ENCODE results near the gene EFCAB8.
"Not testable (repeated sequence)": the region's sequence is repeated elsewhere in the genome, so short reads cannot be mapped to it uniquely, and the experiment has no call there.

Gene EFCAB8

GRCh38 chr20:32914031-32914430, 55.3 kb downstream of the EFCAB8 start:
- no peak for DNase-seq

DNA sequence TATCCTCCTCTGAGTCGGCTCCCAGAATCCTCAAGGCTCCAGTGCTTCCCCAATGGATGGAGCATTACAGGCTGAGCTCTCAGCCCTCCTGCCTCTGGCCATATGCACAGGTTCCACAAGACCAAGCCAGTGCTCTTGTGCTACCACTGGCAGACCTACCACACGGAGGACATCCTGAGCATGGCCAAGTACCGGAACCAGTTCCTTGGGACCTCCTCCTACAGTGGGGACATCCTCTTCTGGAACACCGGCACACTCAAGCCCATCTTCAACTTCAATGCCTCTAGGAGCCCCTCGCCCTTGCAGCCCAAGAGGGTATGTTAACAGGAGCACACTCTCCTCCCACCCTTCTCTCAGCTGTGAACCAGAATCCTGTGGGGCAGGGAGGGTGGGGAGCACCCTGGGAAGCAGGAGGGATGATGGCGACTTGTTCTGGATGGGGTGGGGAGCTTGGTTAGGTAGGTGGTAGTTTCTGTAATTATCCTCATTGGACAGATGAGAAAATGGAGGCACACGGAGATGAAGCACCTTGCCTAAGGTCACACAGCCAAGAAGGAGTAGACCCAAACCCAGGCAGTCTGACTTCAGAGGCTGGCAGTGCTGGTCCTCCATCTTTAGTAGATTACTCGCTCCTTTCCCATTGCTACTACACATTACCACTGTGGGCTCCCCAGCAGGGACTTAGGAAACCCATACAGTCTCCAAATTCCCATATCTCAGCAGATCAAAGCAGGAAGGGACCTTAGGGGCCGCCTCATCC, 58.6 kb downstream of the EFCAB8 start:
- no peak for DNase-seq

DNA sequence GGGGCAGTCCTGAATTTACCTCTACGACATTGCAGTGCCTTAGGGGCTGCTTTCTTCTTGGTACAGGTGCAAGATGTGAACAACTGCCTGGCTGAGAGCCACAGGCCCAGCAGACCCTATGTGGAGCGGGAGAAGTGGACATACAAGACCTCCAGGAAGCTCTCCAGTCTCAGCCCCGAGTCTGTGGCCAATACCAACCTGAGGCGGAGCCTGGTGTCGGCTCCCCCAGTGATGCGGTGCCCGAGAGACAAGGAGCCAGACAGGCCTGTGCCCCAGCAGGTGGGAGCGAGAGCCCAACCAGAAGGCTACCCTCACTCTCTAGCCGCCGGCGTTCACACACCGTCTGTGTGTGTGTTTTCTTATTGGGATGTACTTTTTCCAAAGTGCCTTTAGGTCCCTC, 59.6 kb downstream of the EFCAB8 start:
- no peak for DNase-seq

GRCh38 chr20:32918751-32919150, 60.0 kb downstream of the EFCAB8 start:
- no peak for DNase-seq

- no peak for DNase-seq
Measured at GRCh38 chr20:32920066-32920465, 61.3 kb downstream of the EFCAB8 start.

DNA sequence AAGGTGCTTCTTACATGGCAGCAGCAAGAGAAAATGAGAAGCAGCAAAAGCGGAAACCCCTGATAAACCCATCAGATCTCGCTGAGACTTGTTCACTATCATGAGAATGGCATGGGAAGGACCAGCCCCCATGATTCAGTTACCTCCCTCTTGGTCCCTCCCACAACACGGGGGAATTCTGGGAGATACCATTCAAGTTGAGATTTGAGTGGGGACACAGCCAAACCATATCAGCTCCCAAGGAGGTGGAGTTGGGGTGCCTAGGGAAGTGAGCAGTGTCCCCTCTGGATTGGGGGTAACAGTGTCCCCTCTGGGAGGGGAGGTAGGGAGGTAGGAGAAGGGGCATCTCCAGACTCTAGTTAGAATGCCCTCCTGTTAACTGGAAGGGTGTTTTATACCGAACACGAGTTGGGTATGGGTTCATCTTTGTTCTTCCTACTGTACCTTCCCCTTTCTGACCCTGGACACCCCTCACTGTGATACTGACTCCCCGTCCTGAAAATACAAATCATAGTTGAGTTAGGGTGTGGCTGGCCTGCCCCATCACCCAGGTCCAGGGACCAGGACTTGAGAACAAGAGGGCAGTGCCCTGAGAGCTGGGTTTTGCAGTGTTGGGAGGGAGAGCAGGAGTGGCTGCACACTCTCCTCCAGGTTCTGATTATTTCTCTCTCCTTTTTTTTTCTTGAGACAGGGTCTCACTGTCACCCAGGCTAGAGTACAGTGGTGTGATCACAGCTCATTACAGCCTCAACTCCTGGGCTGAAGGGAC, 62.0 kb downstream of the EFCAB8 start:
- DNase-seq = no peak

DNA sequence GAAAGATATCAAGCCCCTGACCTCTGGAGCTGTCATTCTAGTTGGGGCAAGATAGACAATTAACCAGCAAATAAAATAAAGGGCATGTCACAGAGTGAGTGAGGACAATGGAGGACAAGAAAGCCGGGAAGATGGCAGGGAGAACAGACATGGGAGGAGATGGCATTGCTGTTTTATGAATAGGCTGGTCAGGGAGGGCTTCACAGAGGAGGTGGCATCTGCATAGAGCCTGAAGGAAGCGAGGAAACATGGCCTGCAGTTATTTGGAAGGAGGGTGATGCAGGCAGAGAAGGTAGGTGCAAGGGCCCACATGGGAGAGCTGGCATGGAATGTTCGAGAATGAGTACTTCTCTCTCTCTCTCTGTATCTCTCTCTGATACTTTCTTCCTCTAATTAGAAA, 63.7 kb downstream of the EFCAB8 start:
- no peak for DNase-seq

DNA sequence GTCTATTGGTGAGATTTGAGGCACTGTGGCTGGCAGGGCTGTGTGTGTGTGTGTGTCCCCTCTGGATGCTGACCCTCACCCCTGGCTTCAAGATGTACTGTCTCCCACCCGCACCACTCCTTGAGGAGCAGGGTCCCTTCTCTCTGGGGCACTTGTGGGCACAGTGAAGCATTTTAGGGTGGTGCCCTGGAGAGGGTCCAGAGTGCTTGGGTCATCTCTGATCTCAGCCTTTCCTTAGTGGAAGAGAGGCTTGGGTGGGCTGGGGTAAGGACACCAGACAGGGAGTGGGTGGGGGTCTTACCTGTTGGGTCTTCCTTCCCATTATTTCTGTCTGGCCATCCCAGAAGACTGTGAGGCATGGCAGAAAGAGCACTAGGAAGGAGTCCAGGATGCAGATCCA, 66.1 kb downstream of the EFCAB8 start:
- no peak for DNase-seq

DNA sequence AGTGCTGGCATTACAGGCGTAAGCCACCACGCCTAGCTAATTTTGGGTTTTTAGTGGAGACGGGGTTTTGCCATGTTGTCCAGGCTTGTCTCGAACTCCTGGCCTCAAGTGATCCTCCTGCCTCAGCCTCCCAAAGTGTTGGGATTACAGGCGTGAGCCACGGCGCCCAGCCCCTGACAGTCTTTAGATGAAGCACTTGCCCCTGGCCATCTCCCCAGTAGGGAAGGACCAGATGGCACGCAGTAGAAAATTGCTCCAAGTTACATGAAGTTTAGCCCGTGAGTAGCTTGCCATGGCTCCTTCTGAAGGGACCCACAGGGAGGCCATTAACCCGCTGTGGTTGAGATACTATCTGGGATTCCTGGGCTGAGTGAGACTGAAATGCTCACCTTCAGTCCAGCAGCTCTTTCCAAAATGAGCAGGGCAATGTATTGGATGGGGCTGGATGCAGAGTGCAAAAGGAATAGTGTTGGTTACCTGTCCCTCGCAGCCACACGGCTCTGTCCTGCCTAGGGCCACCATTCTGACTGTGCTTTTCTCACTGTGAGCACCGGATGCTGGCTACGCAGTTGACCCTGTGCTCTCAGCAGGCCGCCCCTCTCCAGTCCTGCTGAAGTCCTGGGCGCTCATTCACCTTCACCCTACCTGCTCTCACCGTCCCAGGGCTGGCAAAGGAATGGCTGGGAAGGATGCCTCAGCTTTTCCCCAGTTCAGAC, 66.9 kb downstream of the EFCAB8 start:
- DNase-seq = no peak

- no peak for DNase-seq
Measured at GRCh38 chr20:32929162-32929561, 70.4 kb downstream of the EFCAB8 start.

GRCh38 chr20:32930181-32930580, 71.5 kb downstream of the EFCAB8 start:
- DNase-seq = no peak

DNA sequence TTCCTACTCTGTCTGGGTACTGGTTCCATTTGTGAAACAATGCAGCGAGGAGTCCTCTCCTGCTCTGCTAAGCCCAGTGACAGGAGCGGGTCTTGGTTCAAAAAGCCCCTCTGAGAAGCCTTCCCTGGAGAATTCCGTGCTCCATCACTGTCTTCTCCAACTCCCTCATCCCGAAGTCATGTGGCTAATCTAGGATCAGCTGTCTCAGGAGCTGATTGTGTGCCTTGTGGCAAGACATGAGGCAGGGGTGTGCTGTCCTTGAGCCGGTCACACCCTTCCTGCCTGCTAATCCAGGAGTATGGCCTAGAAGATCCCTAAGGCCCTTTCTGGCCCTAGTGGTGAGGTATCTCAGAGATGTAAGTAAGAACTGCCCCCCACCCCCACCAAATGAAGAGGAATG, 72.0 kb downstream of the EFCAB8 start:
- DNase-seq = no peak

- DNase-seq = no peak
Measured at GRCh38 chr20:32934580-32934979, 75.9 kb downstream of the EFCAB8 start.

- no peak for DNase-seq
Measured at GRCh38 chr20:32941155-32941885, 82.6 kb downstream of the EFCAB8 start.

DNA sequence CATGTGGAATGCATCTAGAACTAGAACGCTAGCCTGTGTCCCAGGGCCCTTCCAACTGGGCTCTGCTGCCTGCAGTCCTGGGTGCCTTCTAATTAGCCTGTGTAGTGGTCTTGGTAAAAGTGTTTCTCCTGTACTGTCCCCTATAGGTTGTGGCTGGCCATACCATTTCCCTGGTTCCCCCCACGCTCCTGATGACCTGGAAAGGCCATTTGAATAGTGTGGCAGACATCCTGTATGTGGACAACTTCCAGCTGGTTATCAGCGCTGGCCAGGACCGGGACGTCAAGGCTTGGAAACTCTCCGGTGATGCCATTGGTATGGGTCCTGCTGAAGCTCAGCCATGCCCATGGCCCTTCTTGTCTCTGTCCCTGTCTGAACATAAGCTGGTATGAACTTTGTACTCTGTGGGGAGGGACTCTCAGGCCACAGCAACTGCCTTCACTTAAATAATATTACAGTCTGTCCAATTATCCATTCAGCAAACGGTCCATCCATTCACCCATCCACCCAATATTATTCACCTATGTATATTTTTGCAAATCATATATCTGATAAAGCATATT, 84.8 kb downstream of the EFCAB8 start:
- no peak for DNase-seq

GRCh38 chr20:32945710-32946221, 87.0 kb downstream of the EFCAB8 start:
- DNase-seq = no peak

DNA sequence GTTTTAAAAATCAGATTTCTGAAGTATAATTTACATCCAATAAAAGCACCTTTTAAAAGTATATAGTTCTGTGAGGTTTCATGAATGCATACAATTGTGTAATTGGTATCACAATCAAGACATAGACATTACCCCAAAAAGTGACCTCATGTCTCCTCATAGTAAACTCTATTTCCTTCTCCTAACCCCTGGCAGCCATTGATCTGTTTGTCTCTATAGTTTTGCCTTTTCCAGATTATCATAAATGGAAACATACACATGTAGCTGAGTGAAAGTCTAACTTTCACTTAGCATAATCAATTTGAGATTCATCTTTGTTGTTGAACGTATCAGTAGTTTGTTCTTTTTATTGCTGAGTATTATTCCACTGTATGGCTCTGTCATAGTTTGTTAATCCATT, 87.9 kb downstream of the EFCAB8 start:
- DNase-seq = no peak

GRCh38 chr20:32950539-32950938, 91.8 kb downstream of the EFCAB8 start:
- not testable (repeated sequence) for DNase-seq

- DNase-seq = no peak
Measured at GRCh38 chr20:32957459-32957858, 98.7 kb downstream of the EFCAB8 start.

- no peak for DNase-seq
Measured at GRCh38 chr20:32958574-32958973, 99.9 kb downstream of the EFCAB8 start.

GRCh38 chr20:32959351-32960221, 100.9 kb downstream of the EFCAB8 start:
- DNase-seq = no peak

DNA sequence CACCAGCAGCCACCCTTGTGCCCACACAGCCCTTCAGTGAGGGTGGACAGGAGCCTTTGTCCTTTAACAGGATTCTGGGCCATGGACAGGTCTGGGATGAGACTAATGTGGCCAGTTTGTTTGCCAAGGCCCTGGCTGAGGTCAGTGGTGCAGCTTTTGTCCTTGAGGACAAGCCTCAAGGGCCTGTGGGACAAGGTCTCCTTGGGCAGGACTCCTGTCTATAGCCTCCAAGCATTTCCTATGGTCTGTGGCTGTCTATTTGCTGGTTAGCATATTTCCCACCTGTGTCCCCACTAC, 101.4 kb downstream of the EFCAB8 start:
- no peak for DNase-seq
